ENCODE measurements around the gene MFAP5.

DNA sequence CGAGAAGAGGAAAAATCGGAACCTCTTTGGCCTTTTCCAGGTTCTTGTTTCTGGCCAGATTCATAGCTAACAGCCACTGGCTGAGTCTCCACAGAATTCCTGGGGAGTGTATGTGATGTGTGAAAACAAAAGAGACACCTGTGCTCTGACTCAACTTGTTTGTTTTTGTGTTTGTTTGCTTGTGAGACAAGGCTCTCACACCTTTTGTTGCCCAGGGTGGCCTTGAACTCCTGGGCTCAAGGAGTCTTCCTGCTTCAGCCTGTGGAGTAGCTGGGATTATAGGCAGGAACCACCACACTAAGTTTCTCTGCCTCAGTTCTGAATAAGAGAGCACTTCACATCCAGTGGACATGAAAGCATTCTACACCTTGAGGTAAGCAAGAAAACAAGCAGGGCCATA, 22.7 kb downstream of the MFAP5 start:
- TF ChIP-seq CTCF (conservative IDR thresholded peaks at IDR 0.05 in 1 of 2, IDR thresholded peaks at IDR 0.05 in 1 of 2; ENCODE audit: extremely low read depth in 1 of 2, insufficient read depth in 1 of 2, low read depth in 1 of 2, low read length in 2 of 2) (no peak), EZH2 (IDR thresholded peaks at IDR 0.05; ENCODE audit: borderline replicate concordance, low read length) (no peak)
